Measurements from ENCODE around the gene GLRA2. TPM values are rescaled to one million over a fixed set of nuclear protein-coding genes. Genes with fewer than 3 reads are reported as not detected.

Gene GLRA2
- total and polyA plus RNA-seq, 10 of the 15 experiments (the other 5 are each of a cell fraction or from before 2014, with no cell fraction given), result 0.01 TPM; not detected in 9

DNA sequence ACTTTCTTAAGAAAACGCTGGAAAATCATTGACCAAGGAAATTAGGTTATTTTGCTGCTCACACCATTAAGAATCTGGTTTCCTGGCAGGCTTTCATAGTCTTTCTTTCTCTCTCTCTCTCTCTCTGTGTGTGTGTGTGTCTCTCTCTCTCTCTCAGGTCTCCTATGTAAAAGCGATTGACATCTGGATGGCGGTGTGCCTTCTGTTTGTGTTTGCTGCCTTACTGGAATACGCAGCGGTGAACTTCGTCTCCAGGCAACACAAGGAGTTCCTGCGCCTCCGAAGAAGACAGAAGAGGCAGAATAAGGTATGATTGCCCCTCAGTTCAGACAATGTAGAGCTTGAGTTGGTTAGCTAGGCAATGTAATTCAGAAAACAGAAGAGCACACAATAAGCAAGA is 161.2 kb downstream of the GLRA2 start:
- BruUV-seq (replicated peaks), result no TSS peak
- DNase-seq (ENCODE audit: low read depth, low spot score) (no peak), FAIRE-seq (no peak), ATAC-seq (no peak)
- CTCF ChIA-PET, result no interaction called here
- SMC1A ChIA-PET (ENCODE audit: uncharacterized antibody, unreplicated experiment), result no interaction called here
- Histone ChIP-seq H2AFZ (ENCODE audit: control insufficient read depth, low read depth, low read length) (no peak overlapping the region), H3K9ac (ENCODE audit: control insufficient read depth, insufficient read depth, low read length) (no peak overlapping the region), H3K79me2 (ENCODE audit: control insufficient read depth, insufficient read depth, low read length) (no peaks in the 10 kb centered on the region), H4K20me1 (ENCODE audit: control insufficient read depth, insufficient read depth) (no peaks in the 10 kb centered on the region), H3K36me3 (ENCODE audit: control insufficient read depth in 2 of 2, insufficient read depth in 2 of 2, low read length in 1 of 2) (no peaks in the 10 kb centered on the region), H3K27me3 (replicated peaks in 1 of 2; ENCODE audit: control insufficient read depth in 2 of 2, insufficient read depth in 2 of 2, low read length in 1 of 2) (no peaks in the 10 kb centered on the region), H3K27ac (ENCODE audit: control insufficient read depth, insufficient read depth) (no peak overlapping the region), H3K4me1 (ENCODE audit: control insufficient read depth, insufficient read depth, low read length) (no peaks in the 10 kb centered on the region), H3K9me3 (replicated peaks; ENCODE audit: control insufficient read depth, insufficient read depth, low read length) (no peaks in the 10 kb centered on the region), H3K4me2 (ENCODE audit: control insufficient read depth, insufficient read depth) (no peak overlapping the region), H3K4me3 (no peak overlapping the region)
- in situ Hi-C loops (cut with MboI) (no loop called here), intact Hi-C loops (cut with micrococcal nuclease; ENCODE audit: unreplicated experiment) (loop anchor here (10.0 kb wide), 3 partner anchors 454 to 646 kb away; no protein-coding TSS in a partner anchor)
- TF ChIP-seq, protein P1, sequence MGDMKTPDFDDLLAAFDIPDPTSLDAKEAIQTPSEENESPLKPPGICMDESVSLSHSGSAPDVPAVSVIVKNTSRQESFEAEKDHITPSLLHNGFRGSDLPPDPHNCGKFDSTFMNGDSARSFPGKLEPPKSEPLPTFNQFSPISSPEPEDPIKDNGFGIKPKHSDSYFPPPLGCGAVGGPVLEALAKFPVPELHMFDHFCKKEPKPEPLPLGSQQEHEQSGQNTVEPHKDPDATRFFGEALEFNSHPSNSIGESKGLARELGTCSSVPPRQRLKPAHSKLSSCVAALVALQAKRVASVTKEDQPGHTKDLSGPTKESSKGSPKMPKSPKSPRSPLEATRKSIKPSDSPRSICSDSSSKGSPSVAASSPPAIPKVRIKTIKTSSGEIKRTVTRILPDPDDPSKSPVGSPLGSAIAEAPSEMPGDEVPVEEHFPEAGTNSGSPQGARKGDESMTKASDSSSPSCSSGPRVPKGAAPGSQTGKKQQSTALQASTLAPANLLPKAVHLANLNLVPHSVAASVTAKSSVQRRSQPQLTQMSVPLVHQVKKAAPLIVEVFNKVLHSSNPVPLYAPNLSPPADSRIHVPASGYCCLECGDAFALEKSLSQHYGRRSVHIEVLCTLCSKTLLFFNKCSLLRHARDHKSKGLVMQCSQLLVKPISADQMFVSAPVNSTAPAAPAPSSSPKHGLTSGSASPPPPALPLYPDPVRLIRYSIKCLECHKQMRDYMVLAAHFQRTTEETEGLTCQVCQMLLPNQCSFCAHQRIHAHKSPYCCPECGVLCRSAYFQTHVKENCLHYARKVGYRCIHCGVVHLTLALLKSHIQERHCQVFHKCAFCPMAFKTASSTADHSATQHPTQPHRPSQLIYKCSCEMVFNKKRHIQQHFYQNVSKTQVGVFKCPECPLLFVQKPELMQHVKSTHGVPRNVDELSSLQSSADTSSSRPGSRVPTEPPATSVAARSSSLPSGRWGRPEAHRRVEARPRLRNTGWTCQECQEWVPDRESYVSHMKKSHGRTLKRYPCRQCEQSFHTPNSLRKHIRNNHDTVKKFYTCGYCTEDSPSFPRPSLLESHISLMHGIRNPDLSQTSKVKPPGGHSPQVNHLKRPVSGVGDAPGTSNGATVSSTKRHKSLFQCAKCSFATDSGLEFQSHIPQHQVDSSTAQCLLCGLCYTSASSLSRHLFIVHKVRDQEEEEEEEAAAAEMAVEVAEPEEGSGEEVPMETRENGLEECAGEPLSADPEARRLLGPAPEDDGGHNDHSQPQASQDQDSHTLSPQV (IDR thresholded peaks at IDR 0.05), result no peak
- TF ChIP-seq FOXM1 (IDR thresholded peaks at IDR 0.05; ENCODE audit: low read depth, low read length) (no peak), SUZ12 (IDR thresholded peaks at IDR 0.05; ENCODE audit: unreplicated experiment) (no peak), EZH2 (IDR thresholded peaks at IDR 0.05; ENCODE audit: borderline replicate concordance, control insufficient read depth, low read depth, low read length) (no peak), TBL1XR1 (IDR thresholded peaks at IDR 0.05; ENCODE audit: low read depth, low read length) (no peak)
- POLR2A ChIA-PET, result no interaction called here
- RAD21 ChIA-PET (ENCODE audit: unreplicated experiment), result no interaction called here
- WGBS (ENCODE audit: insufficient coverage, insufficient replicate concordance, low lambda C conversion rate, missing lambda C conversion rate), result 72% methylated on average over 8 of the region's 8 CpGs
